CD4-positive, alpha-beta T cell treated with Interleukin-15 for 4 hours (primary cell): ENCODE measurements around the gene KIAA1549.

ENCODE experiments used
- DNase-seq: peaks from one replicate; pipeline ENCODE4 v3.0.0-alpha.2; 2020; ENCODE audit warnings: low spot score

Gene KIAA1549

GRCh38 chr7:138975343-138976104 lies 5.7 kb downstream of the KIAA1549 start:
- DNase-seq: no peak

GRCh38 chr7:138974675-138975292 lies 6.4 kb downstream of the KIAA1549 start:
- DNase-seq: no peak

DNA sequence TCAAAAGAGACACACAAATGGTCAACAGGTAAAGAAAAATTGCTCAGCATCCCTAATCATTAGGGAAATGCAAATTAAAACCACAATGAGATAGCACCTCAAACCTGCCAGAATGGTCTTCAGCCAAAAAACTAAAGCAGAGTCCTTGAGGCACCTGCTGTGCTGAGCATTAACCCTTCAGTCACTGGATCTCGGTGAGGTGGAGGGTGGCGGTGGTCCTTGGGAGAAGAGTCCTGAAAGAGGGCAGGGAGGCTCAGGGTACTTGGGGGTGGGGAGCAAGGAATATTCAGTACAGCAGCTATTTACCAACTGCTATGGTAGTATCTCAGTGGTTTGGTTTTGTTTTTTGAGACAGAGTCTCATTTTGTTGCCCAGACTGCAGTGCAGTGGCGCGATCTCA lies 7.1 kb downstream of the KIAA1549 start:
- no peak for DNase-seq

DNA sequence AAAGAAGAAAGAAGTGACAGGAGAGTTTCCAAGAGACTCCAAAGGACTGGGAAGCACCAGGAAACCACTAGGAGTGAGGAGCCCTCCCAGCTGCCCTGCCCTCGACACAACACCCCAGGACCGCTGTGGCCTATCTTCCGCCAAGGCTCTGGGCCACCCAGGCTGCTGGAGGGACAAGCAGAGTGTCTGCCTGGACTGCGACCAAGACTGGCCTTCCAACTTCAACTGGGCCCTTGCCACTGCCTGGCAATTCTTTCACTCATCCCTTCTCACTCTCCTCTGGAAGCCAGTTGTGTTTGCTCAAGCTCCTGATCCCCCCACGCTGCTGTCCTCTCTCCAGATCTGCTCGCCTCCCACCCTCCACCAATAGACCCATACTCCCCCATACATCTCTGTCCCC lies 10.2 kb downstream of the KIAA1549 start:
- no peak for DNase-seq

DNA sequence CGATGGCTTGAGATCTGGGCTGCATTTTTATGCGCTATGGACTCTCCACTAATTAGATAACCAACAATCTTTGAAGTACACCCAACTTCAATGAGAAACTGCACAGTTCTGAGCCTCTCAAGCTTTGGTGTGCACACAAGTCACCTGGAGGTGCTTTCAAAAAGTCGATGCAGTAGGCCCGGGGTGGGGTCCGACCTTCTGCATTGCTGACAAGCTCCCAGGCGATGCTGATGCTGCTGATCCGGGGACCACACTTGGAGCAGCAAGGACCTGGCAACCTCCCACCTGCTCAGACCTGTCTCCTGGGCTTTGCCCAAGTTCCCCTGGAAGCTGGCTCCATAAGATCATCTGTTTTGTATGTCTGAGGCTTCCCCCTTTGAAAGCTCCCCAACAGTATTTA lies 10.7 kb downstream of the KIAA1549 start:
- DNase-seq: no peak

DNA sequence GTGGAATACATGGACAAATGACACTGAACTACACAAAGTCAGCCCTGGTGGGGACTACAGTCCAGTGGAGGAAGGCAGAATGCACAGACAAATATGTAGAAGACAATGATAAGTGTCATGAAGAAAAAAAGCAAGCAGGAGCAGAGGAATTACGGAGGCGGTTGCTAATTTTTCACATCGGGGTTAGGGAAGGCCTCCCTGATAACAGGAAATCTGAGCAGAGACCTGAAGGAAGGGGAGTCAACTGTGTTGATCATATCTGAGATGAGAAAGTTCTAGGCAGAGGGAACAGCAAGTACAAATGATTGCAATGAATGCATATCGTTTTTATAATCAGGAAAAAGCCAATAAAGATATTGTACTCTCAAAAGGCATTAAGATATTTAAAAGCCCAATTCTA lies 14.0 kb downstream of the KIAA1549 start:
- no peak for DNase-seq

DNA sequence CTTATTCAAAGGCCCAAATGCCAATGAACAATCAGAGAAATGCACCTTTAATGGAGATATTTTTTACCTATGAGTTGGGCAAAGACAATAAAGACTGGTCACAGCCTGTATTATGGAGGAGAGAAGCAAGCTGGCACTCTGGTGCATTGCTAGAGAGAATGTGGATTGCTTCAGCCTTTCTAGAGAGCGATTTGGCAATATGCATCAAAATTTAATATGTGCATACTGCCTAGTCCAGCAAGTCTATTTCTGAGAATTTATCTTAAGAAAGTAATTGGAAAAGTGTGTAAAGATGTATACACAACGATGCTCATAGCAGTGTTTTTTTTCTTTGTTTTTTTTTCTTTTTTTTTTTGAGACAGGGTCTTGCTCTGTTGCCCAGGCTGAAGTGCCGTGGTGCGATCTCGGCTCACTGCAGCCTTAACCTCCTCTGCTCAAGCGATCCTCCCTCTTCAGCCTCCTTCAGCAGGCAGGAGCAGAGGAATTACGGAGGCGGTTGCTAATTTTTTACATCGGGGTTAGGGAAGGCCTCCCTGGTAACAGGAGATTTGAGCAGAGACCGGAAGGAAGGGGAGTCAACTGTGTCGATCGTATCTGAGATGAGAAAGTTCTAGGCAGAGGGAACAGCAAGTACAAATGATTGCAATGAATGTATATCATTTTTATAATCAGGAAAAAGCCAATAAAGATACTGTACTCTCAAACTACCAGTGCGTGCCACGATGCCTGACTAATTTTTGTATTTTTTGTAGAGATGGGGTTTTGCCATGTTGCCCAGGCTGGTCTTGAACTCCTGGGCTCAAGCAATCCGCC lies 16.4 kb downstream of the KIAA1549 start:
- DNase-seq: no peak

- no peak for DNase-seq
Observed at GRCh38 chr7:138963675-138964074, 17.5 kb downstream of the KIAA1549 start.

GRCh38 chr7:138962561-138963270 lies 18.5 kb downstream of the KIAA1549 start:
- no peak for DNase-seq

DNA sequence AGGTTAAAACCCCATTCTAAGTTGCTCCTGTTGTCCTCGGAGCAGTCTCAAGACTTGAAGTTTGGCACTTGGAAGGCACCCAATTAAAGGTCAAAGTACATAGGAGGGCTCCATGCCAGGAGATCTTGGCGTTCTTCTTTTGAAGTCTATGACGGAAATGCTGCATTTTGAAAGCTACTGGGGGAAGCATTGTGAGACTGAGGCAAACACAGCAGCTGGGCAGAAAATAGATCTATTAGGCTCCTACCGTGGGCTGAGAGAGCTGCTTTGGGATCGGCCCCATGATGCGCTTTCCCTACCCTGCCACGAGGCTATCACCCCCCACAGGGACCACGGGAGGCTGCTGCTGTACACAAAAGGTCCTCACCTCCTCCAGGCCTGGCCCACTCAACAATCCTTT lies 20.0 kb downstream of the KIAA1549 start:
- no peak for DNase-seq

DNA sequence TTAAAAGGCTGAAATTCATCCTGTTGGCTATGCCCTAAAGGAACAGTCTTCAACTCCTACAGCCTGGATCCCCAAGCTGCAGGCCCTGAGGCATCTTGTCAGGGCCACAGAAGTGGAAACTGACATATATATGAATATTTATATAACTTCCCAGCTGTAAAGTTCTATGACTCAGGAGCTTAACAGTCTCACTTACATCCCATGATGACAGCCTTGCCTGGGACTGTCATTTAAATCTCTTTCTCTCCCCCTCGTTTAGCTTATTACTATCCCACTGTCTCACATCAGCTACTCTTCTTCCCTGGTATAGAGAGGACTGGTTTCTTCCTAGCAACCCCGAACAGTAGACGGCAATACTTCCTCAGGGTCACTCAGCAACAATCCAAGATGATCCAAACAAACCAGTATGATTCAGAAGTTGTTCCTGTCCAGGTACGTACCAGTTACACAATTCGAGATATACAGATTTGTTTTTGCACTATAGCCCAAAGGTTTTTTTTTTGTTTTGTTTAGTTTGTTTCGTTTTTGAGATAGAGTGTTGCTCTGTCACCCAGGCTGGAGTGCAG lies 22.7 kb downstream of the KIAA1549 start:
- DNase-seq: no peak

DNA sequence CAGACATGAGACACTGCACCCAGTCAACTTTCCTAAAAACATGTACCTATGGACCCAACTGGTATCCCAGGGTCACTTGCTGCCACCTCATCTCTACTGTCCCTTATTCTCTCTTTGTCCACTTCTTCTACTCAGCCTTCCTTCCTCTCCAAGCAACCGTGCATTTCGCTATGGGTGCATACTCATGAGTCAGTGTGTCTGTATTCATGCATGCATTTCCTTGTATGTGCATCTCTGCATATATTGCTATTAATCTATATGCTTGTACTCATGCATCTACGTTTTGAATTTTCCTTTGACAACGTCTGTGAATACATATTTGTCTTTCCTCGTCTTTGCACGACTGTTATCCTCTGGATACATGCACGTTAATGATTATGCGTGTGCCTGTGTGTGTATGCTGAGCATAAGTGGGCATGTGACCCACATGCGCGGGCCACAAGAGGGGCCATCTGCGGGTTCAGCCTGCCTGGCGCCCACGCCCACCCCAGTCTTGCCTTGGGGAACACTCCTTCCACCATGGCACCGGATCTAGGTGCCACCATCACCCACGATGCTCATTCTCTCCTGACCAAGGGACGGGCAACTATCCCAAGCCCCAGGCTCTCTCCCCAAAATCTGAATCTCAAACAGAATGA lies 23.3 kb downstream of the KIAA1549 start:
- DNase-seq: no peak

DNA sequence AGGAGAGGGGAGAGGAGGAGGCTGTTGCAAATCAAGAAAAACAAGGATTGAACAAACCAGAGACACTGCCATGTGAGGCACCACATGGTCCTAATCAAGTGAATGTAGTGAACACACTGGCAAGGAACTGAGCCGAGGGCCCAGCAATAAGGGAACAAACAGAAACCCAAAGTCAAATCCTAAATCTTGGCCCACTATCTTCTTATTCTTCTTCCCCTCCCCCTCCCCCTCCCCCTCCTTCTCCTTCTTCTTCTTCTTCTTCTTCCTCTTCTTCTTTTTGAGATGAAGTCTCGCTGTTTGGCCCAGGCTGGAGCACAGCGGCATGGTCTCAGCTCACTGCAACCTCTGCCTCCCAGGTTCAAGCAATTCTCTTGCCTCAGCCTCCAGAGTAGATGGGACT lies 24.0 kb downstream of the KIAA1549 start:
- no peak for DNase-seq

DNA sequence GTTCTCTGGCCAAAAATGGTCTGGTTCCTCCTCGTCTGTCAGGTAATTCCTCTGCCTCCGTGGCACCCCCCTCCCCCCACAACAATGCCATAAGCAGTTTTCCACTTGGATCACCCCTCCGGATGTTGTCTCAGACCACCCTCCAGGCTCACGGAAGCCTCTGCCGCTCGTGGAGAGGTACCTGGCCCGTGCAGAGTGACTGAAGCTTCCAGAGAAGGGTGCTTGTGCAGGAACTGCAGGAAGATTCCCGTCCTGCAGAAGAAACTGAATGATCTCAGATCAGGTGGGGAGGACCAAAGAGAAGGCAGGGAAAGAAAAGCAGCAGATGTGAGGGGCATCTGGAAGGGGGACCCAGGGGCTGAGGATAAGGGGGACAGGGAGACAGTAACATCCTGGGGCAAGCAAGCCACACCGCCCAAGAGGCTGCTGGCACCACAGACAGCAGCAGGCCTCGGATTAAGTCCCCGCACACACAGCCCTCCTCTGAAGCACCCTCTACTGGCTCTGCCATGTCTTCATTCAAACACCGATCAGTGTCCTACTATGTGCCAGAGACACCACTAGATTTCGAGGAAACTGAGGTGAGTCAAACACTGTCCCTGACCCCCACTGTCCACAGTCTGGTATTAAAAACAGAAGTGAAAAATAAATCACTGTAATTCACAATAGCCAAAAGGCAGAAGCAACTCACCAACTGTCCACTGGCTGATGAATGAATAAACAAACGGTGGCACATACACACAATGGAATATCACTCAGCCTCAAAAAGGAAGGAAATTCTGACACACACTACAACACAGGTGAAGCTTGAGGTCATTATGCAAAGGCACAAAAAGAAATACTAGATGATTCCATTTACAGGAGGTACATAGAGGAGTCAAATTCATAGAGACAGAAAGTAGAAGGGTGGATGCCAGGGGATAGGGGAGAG lies 26.4 kb downstream of the KIAA1549 start:
- DNase-seq: no peak

DNA sequence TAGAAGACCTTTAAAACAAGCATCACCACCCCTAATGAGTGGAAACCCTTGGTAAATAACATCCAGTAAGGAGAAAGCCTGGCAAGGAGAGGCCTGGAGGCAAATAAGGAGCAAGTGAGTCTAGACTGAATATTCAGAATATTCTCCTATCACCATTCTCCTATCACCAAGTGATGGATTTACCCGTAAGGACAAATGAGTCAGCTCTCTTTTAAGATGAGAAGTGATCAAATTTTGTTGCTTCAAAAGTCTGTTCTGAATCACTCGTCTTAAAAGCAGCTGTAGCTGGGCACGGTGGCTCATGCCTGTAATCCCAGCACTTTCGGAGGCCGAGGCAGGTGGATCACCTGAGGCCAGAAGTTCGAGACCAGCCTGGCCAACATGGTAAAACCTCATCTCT lies 28.4 kb downstream of the KIAA1549 start:
- DNase-seq: no peak

- DNase-seq: no peak
Observed at GRCh38 chr7:138951953-138952352, 29.2 kb downstream of the KIAA1549 start.

- no peak for DNase-seq
Observed at GRCh38 chr7:138949421-138950088, 31.6 kb downstream of the KIAA1549 start.

DNA sequence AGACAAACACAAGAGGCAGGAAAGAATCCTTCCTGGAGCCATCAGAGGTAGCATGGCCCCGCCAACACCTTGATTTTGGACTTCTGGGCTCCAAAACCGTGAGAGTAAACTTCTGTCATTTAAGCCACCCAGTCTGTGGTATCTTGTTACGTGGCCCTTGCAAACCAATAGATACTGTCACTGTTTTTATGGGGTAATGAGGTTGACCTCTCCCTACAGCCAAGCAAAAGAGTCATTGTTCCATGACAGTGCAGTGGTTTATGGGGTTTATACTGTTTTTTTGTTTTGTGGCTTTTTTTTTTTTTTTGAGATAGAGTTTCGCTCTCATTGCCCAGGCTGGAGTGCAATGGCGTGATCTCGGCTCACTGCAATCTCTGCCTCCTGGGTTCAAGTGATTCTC lies 32.8 kb downstream of the KIAA1549 start:
- no peak for DNase-seq

GRCh38 chr7:138945821-138946220 lies 35.4 kb downstream of the KIAA1549 start:
- DNase-seq: no peak

DNA sequence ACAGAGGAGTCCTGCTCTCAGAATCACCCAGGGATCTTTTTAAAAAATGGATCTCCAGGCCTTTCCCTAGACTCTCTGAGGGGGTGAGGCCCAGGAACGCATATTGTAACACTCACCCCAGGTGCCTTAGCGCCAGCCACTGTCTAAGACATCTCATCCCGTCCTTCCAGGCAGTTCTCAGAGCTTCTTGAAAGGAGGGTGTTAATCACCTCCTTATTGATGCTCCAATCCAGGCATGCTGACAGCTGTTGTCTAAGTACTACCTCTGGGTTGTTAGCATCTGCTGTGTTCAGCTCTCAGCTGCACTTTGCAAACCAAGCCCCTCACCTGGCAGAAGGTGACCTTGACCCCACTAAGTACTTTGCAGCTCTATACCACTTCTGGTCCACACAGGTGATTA lies 36.0 kb downstream of the KIAA1549 start:
- DNase-seq: no peak
